GM19468 (cell line): Measurements from ENCODE around the gene FNDC1.
"Not testable (repeated sequence)": the region's sequence is repeated elsewhere in the genome, so short reads cannot be mapped to it uniquely, and the experiment has no call there.

Source experiments
- ATAC-seq: cut with Tn5 transposase; IDR thresholded peaks from one replicate; pipeline ENCODE4 v1.9.1; 2021; ENCODE audit warnings: mild to moderate bottlenecking, moderate library complexity, moderate number of reproducible peaks; ENCODE audit not compliant: unreplicated experiment; ENCODE audit errors: extremely low read depth

Gene FNDC1

GRCh38 chr6:159250633-159251032 lies 81.4 kb downstream of the FNDC1 start:
- no peak for ATAC-seq

DNA sequence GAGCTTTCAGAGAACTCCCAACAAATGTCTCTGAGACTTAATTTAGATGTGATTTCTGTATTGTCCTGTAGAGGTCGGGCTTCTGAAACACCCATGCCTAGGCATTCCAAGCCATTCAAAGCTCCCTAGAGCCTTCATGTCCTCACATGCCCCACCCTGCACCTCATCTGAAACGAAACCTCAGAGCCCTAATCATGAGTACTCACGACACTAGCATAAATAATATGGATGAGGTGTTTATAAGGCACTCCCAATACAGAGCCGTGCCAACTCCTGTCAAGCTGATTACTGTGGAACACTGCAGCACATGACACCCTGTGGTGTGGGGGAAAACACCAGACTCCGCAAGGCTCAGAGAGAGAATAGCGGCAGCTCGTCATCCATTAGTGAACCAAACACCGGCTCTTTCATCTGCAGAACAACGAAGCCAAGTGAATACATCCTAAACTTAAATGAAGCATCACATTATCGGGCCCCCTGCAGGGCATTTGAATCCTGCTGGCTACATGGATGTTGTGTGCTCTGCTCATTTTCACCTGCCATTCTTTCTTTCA lies 83.8 kb downstream of the FNDC1 start:
- ATAC-seq = no peak

DNA sequence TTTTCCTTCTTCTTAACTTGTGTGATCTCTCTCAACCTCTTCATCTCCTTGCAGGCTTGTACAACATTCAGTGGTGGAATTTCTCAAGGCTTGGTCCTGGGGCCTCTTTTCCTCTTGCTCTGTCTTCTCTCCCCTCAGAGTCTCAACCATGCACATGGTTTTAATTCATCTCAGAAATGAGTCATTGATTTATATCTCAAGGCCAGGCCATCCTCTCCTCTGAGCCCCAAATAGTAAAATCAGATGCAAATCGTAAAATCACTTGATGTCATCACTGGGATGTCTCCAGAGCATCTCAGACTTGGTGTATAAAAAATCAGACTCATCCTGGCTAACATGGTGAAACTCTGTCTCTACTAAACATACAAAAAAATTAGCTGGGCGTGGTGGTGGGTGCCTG lies 85.0 kb downstream of the FNDC1 start:
- no peak for ATAC-seq

GRCh38 chr6:159255434-159255951 lies 86.3 kb downstream of the FNDC1 start:
- no peak for ATAC-seq

DNA sequence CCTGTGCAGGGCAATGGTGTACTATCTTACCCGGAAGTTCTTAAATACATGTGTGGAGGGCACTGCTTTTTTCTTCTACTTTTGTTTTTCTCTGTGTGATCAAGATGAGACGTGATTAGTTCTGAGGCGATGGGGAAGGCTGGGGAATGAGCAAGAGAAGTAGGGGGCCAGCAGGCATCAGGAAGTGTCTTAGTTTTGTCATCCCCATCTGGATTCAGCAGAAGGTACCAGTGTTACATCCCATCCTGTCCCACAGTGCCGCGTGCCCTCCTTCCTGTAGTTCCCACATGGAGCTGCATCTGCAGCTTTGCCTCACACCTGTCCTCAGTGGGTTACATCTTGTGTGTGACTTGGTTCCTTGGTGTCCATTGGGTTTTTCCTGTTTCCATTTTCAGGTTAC lies 86.9 kb downstream of the FNDC1 start:
- no peak for ATAC-seq

GRCh38 chr6:159257846-159258245 lies 88.6 kb downstream of the FNDC1 start:
- no peak for ATAC-seq

GRCh38 chr6:159259441-159260125 lies 90.4 kb downstream of the FNDC1 start:
- no peak for ATAC-seq

DNA sequence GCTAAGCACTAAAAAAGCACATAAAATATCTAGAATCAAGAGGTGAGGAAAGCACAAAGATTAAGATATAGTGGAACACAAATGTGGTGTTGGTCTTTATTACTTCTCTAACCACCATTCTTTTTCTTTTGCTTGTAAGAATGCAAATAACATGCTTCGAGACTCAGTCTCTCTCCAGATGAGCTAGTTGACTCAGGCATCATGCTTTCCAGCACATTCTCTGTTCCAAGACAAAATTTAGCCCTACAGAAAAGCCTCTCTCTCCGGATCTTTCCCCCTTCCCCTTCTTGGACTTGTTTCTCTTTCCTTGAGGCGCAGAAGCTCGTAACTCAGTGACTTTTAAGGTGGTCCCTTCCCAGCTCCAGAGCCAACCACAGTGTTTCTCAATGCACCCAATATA lies 91.0 kb downstream of the FNDC1 start:
- ATAC-seq = no peak

DNA sequence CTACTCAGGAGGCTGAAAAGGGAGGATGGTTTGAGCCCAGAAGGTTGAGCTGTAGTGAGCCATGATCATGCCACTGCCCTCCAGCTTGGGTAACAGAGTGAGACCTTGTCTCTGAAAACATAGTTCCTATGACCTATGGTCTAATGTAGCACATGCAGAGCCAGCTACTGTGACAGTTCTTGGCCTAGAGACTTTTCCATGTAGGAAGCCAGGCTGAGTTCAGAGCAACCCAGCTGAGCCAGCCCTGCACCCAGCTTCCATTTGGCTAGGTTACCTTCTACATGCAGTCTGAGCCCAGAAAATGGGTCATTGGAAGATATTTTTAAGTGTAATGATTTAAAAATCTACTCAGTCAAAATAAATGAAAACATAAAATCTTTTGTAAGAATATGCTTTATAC lies 92.8 kb downstream of the FNDC1 start:
- ATAC-seq = no peak

GRCh38 chr6:159262586-159262985 lies 93.4 kb downstream of the FNDC1 start:
- ATAC-seq = no peak

GRCh38 chr6:159267165-159267564 lies 98.0 kb downstream of the FNDC1 start:
- ATAC-seq = no peak

DNA sequence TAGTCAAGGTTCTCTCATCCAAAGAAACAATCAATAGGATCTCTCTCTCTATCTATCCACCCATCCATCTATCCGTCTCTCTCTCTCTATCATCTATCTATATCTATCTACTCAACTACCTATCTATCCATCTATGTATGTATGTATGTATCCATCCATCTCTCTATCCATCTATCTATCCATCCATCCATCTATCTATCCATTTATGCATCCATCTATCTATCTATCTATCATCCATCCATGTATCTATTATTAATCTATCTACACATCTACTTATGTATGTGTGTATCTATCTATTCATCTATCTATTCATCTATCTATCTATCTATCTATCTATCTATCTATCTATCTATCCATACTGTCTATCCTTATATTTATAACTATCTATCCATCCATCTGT lies 99.3 kb downstream of the FNDC1 start:
- no peak for ATAC-seq

- no peak for ATAC-seq
Observed at GRCh38 chr6:159271257-159271656, 102.1 kb downstream of the FNDC1 start.

DNA sequence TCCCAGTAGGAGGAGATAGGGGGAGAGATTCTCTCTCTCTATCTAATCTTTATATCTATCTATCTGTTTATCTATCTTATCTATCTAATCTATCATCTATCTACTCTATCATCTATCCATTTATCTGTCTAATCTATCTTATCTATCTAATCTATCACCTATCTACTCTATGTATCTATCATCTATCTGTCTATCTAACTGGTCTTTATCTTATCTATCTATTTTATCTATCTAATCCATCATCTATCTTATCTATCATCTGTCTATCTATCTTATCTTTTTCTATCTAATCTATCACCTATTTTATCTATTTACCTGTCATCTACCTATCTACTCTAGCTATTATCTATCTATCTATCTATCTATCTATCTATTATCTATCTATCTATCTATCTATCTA lies 109.4 kb downstream of the FNDC1 start:
- ATAC-seq = no peak

DNA sequence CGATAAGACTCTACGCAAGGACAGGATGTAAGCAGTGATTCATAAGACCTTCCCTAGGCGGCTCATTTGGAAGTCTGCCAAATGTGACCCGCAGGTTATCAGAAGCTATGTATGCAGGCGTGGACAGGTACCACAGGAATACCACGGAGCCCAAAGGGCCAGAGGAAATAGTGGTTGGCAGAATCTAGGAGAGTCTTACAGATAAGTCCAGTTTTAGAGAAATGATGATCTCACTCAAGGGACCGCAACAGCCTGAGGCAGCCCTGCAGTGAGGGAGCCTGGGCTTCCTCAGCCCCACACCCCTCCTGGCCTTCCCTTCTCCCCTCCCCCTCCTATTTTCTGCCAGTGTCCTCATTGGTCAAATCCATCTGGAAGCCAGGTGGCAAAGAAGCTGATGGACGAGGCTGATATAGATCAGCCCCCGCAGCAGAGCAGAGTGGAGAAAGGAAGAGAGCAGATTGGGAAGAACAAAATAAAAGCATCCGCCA lies 110.6 kb downstream of the FNDC1 start:
- no peak for ATAC-seq

DNA sequence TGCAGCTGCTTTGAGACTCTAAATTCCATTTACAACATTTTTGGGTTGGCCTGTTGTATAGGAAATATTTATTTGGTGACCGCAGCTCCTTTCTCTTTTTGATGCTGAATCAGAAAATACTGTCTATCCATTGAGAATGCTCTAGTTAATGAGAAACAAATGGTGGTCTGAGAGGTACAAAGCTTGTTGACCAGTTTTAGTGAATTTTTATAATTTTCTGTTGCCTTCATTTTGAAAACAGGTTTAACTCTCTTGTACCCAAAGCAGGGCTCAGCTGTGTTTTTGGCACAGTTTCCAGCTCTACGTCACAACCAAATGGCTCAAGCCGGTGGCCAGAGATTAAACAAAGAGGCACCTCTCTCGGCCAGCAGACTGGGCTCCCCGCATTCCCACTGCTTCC lies 113.2 kb downstream of the FNDC1 start:
- ATAC-seq = no peak

- ATAC-seq = not testable (repeated sequence)
Observed at GRCh38 chr6:159284661-159285060, 115.5 kb downstream of the FNDC1 start.

GRCh38 chr6:159298840-159299239 lies 129.6 kb downstream of the FNDC1 start:
- no peak for ATAC-seq

DNA sequence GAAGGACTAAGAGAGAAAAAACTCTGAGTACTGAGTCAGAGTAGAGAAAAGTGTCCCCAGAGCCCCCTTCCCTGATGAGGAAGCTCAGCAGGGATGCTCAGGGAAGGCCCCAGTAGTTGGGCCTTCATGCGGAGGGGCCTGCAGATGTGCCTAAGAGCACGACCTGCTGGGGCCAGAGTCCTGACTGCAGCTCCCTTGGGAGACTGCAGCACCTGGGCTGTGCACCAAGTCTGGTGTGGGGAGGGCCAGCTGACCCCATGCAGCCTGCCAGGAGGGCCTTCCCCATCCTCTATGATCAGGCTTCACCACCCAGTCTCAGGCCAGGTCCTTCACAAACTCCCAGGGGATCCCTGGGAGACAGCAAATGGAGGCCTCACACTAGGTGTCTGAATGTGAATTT lies 130.4 kb downstream of the FNDC1 start:
- no peak for ATAC-seq

DNA sequence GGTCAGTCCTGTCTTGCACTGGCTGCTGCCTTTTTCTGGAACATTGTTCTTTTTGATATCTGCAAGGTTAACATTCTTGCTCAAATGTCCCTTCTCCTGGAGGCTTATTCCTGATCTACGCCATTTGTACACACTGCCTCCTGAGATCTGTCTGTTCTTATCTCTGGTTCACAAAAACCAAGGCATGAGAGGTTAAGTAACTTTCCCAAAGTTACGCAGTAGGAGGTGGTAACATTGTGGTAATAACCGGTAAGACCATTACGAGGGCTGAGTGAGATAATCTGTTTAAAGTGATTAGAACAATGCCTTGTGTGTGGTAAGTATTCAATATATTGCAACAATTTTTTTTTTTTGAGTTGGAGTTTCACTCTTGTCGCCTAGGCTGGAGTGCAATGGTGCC lies 132.1 kb downstream of the FNDC1 start:
- no peak for ATAC-seq

DNA sequence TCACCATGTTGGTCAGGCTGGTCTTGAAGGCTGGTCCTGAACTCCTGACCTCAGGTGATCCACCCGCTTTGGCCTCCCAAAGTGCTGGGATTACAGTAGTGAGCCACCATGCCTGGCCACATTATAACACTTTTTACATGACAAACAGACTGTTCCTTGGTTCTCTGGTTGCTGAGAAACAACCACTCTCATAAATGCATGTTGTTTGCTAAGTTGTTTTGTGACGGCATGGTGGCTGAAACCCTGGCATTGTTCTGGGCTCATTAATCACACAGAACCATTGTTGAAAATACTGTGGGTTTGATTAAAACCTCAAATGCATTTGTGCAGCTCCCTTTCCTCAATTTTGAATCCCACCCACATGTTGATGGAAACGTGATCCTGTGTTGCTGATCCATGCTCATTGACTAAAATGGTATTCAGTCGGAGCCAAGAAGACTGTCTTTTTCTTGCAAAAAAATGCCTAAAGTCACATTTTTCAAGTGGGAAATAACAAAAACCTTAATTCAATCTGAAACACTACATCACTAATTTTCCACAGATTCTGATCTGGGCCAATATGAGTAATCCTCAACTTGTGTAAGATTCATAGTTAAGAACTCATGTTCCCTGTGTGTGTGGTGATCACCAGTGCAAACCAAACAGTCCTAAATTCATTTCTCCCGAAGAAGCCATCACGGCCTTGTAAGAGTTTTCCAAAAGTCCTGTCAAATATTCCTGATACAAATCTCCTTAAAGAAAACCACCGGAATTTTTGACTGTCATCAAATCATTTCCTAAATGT lies 132.8 kb downstream of the FNDC1 start:
- no peak for ATAC-seq
